ENCODE results near the gene DNAJC27.

The DNAJC27 gene

DNA sequence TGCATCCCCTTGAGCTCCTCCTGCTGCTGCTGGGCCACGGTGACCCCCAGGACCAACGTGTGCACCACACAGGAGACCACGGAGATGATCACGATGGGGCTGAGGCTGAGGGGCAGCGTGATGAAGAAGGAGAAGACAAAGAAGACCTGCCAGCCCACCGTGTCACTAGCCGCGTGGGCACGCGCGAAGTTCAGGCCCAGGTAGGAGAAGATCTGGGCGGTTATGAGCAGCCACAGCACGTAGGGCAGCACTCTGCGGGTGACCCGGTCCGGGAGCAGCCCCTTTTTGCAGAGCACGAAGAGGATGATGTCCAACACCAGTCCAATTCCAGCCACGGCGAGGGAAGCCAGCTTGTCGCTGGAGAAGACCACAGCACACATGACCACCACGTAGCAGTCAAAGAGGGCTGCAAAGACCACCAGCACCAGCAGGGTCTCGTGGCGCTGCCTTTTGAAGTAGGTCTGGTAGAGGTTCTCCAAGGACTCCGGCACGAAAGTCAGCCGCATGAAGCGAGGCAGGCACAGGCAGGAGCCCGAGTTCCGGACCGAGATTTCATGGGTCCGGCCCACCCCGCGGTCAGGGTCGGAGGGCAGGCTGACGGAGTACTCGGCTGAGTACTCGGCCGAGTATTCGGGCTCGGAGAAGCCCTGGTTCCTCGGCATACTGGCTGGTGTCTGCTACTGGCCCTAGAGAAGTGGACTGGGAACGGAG lies 53.3 kb downstream of the DNAJC27 start:
- H3K9ac ChIP-seq (ENCODE audit: low read length) = peak overlapping the region; percentile 80; the same call in 1 of the 2 replicates
- no peak overlapping the region for H2AFZ ChIP-seq (ENCODE audit: low read depth, low read length)
- H3K4me1 ChIP-seq (ENCODE audit: low read length) = peaks cover 11% of the 10 kb centered on the region; the same call in 1 of the 2 replicates
- TF ChIP-seq EZH2phosphoT487 (IDR thresholded peaks at IDR 0.05; ENCODE audit: low read depth) = no peak
- TF ChIP-seq, protein P1, sequence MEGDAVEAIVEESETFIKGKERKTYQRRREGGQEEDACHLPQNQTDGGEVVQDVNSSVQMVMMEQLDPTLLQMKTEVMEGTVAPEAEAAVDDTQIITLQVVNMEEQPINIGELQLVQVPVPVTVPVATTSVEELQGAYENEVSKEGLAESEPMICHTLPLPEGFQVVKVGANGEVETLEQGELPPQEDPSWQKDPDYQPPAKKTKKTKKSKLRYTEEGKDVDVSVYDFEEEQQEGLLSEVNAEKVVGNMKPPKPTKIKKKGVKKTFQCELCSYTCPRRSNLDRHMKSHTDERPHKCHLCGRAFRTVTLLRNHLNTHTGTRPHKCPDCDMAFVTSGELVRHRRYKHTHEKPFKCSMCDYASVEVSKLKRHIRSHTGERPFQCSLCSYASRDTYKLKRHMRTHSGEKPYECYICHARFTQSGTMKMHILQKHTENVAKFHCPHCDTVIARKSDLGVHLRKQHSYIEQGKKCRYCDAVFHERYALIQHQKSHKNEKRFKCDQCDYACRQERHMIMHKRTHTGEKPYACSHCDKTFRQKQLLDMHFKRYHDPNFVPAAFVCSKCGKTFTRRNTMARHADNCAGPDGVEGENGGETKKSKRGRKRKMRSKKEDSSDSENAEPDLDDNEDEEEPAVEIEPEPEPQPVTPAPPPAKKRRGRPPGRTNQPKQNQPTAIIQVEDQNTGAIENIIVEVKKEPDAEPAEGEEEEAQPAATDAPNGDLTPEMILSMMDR (IDR thresholded peaks at IDR 0.05; ENCODE audit: low read depth, low read length) = no peak
- H3K27ac ChIP-seq (ENCODE audit: low read length) = no peak overlapping the region
- no peaks in the 10 kb centered on the region for H3K9me3 ChIP-seq (ENCODE audit: insufficient read depth, low read length)
- H3K4me2 ChIP-seq (ENCODE audit: low read length) = peak overlapping the region; percentile 86
- peaks cover 67% of the 10 kb centered on the region for H3K79me2 ChIP-seq (ENCODE audit: low read length)
- H3K4me3 ChIP-seq (ENCODE audit: low read length) = peak overlapping the region; percentile 85
- no peaks in the 10 kb centered on the region for H3K27me3 ChIP-seq (ENCODE audit: low read depth, low read length)
- peaks cover 20% of the 10 kb centered on the region for H4K20me1 ChIP-seq (ENCODE audit: insufficient read depth, low read length)
- H3K36me3 ChIP-seq (replicated peaks; ENCODE audit: low read depth, low read length) = peaks cover 30% of the 10 kb centered on the region

DNA sequence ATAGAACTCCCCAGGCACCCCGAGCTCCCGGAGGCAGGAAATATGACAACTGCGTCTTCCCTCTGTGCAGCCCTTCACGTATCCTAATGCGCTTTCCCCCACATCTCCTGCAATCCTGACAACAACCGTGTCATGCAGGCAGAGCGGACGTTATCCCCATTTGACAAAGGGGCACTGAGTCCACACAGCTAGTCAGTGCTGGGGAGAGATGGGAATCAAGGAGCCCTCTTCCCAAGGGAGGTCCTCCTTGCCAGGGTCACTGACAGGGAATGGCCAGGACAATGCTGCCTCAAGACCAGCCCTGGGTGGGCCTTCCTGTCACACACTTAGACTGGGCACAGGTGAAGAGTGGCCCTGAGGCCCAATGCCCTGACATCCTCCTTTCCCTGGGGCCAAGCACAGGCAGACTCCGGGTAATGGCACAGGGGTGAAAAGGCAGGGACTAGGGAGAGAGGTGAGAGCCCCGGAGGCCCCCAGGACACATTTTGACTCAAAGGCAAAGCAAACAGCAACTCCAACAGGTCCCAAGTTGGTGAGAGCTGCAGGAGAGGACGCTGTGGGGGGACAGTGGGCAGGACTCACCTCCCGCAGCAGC lies 53.9 kb downstream of the DNAJC27 start:
- Histone ChIP-seq H3K27ac (ENCODE audit: low read length) (no peak overlapping the region), H3K36me3 (replicated peaks; ENCODE audit: low read depth, low read length) (peaks cover 36% of the 10 kb centered on the region), H3K79me2 (ENCODE audit: low read length) (peaks cover 73% of the 10 kb centered on the region), H2AFZ (ENCODE audit: low read depth, low read length) (no peak overlapping the region), H3K9ac (ENCODE audit: low read length) (no peak overlapping the region), H4K20me1 (ENCODE audit: insufficient read depth, low read length) (peaks cover 22% of the 10 kb centered on the region), H3K27me3 (ENCODE audit: low read depth, low read length) (no peaks in the 10 kb centered on the region), H3K4me2 (ENCODE audit: low read length) (no peak overlapping the region), H3K4me3 (ENCODE audit: low read length) (no peak overlapping the region), H3K9me3 (ENCODE audit: insufficient read depth, low read length) (no peaks in the 10 kb centered on the region), H3K4me1 (ENCODE audit: low read length) (peaks cover 11% of the 10 kb centered on the region; the same call in 1 of the 2 replicates)
- no peak for TF ChIP-seq EZH2phosphoT487 (IDR thresholded peaks at IDR 0.05; ENCODE audit: low read depth)
- TF ChIP-seq, protein P1 (IDR thresholded peaks at IDR 0.05; ENCODE audit: low read depth, low read length) = no peak

DNA sequence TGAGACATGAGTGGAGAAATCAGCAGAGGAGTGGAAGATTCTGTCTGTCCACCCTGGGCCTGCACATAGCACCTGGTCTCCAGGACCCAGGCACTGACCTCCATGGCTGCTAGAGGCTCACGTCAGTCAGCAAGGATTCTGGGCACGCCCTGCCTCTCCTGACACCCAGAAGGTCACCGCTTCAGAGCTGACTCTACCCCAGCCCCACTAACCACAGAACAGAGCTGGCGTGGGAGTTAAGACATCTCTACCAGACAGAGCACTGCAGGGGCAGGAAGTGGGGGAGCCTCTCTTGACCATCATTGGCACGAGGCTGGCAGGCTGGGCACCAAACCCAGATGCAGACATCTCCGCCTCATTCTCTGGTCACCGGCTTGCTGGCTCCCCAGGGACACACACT lies 54.7 kb downstream of the DNAJC27 start:
- H3K36me3 ChIP-seq (replicated peaks; ENCODE audit: low read depth, low read length) = peaks cover 42% of the 10 kb centered on the region
- H3K4me2 ChIP-seq (ENCODE audit: low read length) = no peak overlapping the region
- peaks cover 11% of the 10 kb centered on the region; the same call in 1 of the 2 replicates for H3K4me1 ChIP-seq (ENCODE audit: low read length)
- H3K79me2 ChIP-seq (ENCODE audit: low read length) = peaks cover 80% of the 10 kb centered on the region
- TF ChIP-seq EZH2phosphoT487 (IDR thresholded peaks at IDR 0.05; ENCODE audit: low read depth) = no peak
- TF ChIP-seq, protein P1 (IDR thresholded peaks at IDR 0.05; ENCODE audit: low read depth, low read length) = no peak
- no peaks in the 10 kb centered on the region for H3K27me3 ChIP-seq (ENCODE audit: low read depth, low read length)
- no peak overlapping the region for H2AFZ ChIP-seq (ENCODE audit: low read depth, low read length)
- no peaks in the 10 kb centered on the region for H3K9me3 ChIP-seq (ENCODE audit: insufficient read depth, low read length)
- no peak overlapping the region for H3K27ac ChIP-seq (ENCODE audit: low read length)
- peaks cover 22% of the 10 kb centered on the region for H4K20me1 ChIP-seq (ENCODE audit: insufficient read depth, low read length)
- H3K9ac ChIP-seq (ENCODE audit: low read length) = no peak overlapping the region
- no peak overlapping the region for H3K4me3 ChIP-seq (ENCODE audit: low read length)

DNA sequence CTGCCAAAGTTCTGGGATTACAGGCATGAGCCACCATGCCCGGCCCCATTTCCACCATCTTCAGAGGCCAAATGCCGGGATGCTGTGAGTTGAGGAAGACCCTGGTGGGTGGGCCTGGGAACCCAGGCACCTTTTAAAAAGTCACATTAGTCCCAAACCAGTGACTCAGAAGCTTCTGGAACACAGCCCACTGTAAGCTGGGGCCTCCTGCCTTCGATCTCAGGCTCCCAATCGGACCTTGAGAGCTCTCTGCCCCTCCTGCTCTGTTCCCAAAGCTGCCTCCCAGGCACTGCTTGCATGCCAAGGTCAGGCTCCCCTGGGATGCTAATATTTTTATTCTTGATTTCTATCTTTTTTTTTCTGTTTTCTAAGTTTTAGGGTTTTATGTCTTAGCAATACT lies 56.0 kb downstream of the DNAJC27 start:
- H4K20me1 ChIP-seq (ENCODE audit: insufficient read depth, low read length) = peaks cover 22% of the 10 kb centered on the region
- no peak overlapping the region for H3K27ac ChIP-seq (ENCODE audit: low read length)
- no peak overlapping the region for H2AFZ ChIP-seq (ENCODE audit: low read depth, low read length)
- no peak overlapping the region for H3K4me2 ChIP-seq (ENCODE audit: low read length)
- peaks cover 92% of the 10 kb centered on the region for H3K79me2 ChIP-seq (ENCODE audit: low read length)
- H3K27me3 ChIP-seq (ENCODE audit: low read depth, low read length) = no peaks in the 10 kb centered on the region
- TF ChIP-seq, protein P1 (IDR thresholded peaks at IDR 0.05; ENCODE audit: low read depth, low read length) = no peak
- TF ChIP-seq EZH2phosphoT487 (IDR thresholded peaks at IDR 0.05; ENCODE audit: low read depth) = no peak
- H3K9ac ChIP-seq (ENCODE audit: low read length) = no peak overlapping the region
- peaks cover 51% of the 10 kb centered on the region for H3K36me3 ChIP-seq (replicated peaks; ENCODE audit: low read depth, low read length)
- no peak overlapping the region for H3K4me3 ChIP-seq (ENCODE audit: low read length)
- peaks cover 11% of the 10 kb centered on the region; the same call in 1 of the 2 replicates for H3K4me1 ChIP-seq (ENCODE audit: low read length)
- no peaks in the 10 kb centered on the region for H3K9me3 ChIP-seq (ENCODE audit: insufficient read depth, low read length)
